Measurements from ENCODE around the gene MYRFL.

Gene MYRFL

GRCh38 chr12:69947123-69947522 is 122.1 kb downstream of the MYRFL start:
- TF ChIP-seq CTCF (IDR thresholded peaks at IDR 0.05; ENCODE audit: low read depth, low read length) = no peak
- no peak overlapping the region for H3K4me3 ChIP-seq (ENCODE audit: low read depth, low read length)

- no peak overlapping the region for H3K4me3 ChIP-seq (ENCODE audit: low read depth, low read length)
- TF ChIP-seq CTCF (IDR thresholded peaks at IDR 0.05; ENCODE audit: low read depth, low read length) = no peak
Measured at GRCh38 chr12:69947897-69948296, 122.9 kb downstream of the MYRFL start.

- TF ChIP-seq CTCF (IDR thresholded peaks at IDR 0.05; ENCODE audit: low read depth, low read length) = no peak
- H3K4me3 ChIP-seq (ENCODE audit: low read depth, low read length) = no peak overlapping the region
Measured at GRCh38 chr12:69948851-69949250, 123.8 kb downstream of the MYRFL start.

GRCh38 chr12:69949311-69950002 is 124.4 kb downstream of the MYRFL start:
- no peak for TF ChIP-seq CTCF (IDR thresholded peaks at IDR 0.05; ENCODE audit: low read depth, low read length)
- H3K4me3 ChIP-seq (ENCODE audit: low read depth, low read length) = no peak overlapping the region

GRCh38 chr12:69951108-69951507 is 126.1 kb downstream of the MYRFL start:
- TF ChIP-seq CTCF (IDR thresholded peaks at IDR 0.05; ENCODE audit: low read depth, low read length) = no peak

GRCh38 chr12:69952890-69953289 is 127.9 kb downstream of the MYRFL start:
- no peak overlapping the region for H3K4me3 ChIP-seq (ENCODE audit: low read depth, low read length)
- TF ChIP-seq CTCF (IDR thresholded peaks at IDR 0.05; ENCODE audit: low read depth, low read length) = no peak

More at GRCh38 chr12:69951108-69951507, 126.1 kb downstream of the MYRFL start:
- H3K4me3 ChIP-seq (ENCODE audit: low read depth, low read length) = no peak overlapping the region

- TF ChIP-seq CTCF (IDR thresholded peaks at IDR 0.05; ENCODE audit: low read depth, low read length) = no peak
- no peak overlapping the region for H3K4me3 ChIP-seq (ENCODE audit: low read depth, low read length)
Measured at GRCh38 chr12:69961246-69961645, 136.2 kb downstream of the MYRFL start.
